GM12801 (cell line): ENCODE data around the gene ZNF682.

Experiments
- TF ChIP-seq, protein P1 (sequence below): IDR thresholded peaks from one replicate; pipeline ENCODE4 v1.5.1; 2011; ENCODE audit warnings: control low read depth; ENCODE audit not compliant: insufficient read length; ENCODE audit errors: extremely low read depth

ZNF682 gene

GRCh38 chr19:20028611-20029010, 10.7 kb downstream of the ZNF682 start:
- TF ChIP-seq, protein P1, sequence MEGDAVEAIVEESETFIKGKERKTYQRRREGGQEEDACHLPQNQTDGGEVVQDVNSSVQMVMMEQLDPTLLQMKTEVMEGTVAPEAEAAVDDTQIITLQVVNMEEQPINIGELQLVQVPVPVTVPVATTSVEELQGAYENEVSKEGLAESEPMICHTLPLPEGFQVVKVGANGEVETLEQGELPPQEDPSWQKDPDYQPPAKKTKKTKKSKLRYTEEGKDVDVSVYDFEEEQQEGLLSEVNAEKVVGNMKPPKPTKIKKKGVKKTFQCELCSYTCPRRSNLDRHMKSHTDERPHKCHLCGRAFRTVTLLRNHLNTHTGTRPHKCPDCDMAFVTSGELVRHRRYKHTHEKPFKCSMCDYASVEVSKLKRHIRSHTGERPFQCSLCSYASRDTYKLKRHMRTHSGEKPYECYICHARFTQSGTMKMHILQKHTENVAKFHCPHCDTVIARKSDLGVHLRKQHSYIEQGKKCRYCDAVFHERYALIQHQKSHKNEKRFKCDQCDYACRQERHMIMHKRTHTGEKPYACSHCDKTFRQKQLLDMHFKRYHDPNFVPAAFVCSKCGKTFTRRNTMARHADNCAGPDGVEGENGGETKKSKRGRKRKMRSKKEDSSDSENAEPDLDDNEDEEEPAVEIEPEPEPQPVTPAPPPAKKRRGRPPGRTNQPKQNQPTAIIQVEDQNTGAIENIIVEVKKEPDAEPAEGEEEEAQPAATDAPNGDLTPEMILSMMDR: no peak

- TF ChIP-seq, protein P1: no peak
These were observed 33.6 kb downstream of the ZNF682 start for GRCh38 chr19:20005741-20006140.

GRCh38 chr19:19997656-19998268, 41.5 kb downstream of the ZNF682 start:
- TF ChIP-seq, protein P1: no peak

GRCh38 chr19:19966862-19967261, 72.4 kb downstream of the ZNF682 start:
- TF ChIP-seq, protein P1: no peak

GRCh38 chr19:19964416-19964815, 74.9 kb downstream of the ZNF682 start:
- TF ChIP-seq, protein P1: no peak

- TF ChIP-seq, protein P1: no peak
These were observed 82.8 kb downstream of the ZNF682 start for GRCh38 chr19:19956434-19957075.

- TF ChIP-seq, protein P1: no peak
These were observed 84.1 kb downstream of the ZNF682 start for GRCh38 chr19:19955208-19955607.
